HT1080 (cell line): ENCODE results near the gene SLC30A4. TPM values are rescaled to one million over a fixed set of nuclear protein-coding genes. Genes with fewer than 3 reads are reported as not detected.
A peak's percentile ranks its signal among the peaks of the same experiment; 100 is the strongest.

Source experiments
- DNase-seq: peaks from one replicate; pipeline ENCODE4 v3.0.0-alpha.2; 2015; ENCODE audit warnings: low read depth
- polyA plus RNA-seq, 2 experiments: library from polyadenylated mRNA; depleted of rRNA; stranded (reverse); fragments of >200 nt; gene quantifications; 2 replicates each; pipeline ENCODE4 v1.2.3, GENCODE V29; 2015
- total RNA-seq: library from RNA; depleted of rRNA; stranded (reverse); fragments of >200 nt; shearing (Covaris generic); gene quantifications from 2 replicates; pipeline ENCODE4 v1.2.3, GENCODE V29; 2014; rRNA removed

Gene SLC30A4, protein sequence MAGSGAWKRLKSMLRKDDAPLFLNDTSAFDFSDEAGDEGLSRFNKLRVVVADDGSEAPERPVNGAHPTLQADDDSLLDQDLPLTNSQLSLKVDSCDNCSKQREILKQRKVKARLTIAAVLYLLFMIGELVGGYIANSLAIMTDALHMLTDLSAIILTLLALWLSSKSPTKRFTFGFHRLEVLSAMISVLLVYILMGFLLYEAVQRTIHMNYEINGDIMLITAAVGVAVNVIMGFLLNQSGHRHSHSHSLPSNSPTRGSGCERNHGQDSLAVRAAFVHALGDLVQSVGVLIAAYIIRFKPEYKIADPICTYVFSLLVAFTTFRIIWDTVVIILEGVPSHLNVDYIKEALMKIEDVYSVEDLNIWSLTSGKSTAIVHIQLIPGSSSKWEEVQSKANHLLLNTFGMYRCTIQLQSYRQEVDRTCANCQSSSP
- total RNA-seq, result 0.80 and 1.4 TPM in 2 replicates
- 1.5 and 1.7 TPM in 2 replicates for polyA plus RNA-seq (2015; cell fraction: cytosol; rRNA removed)
- polyA plus RNA-seq (2015; cell fraction: nucleus; rRNA removed), result 1.1 and 1.4 TPM in 2 replicates

DNA sequence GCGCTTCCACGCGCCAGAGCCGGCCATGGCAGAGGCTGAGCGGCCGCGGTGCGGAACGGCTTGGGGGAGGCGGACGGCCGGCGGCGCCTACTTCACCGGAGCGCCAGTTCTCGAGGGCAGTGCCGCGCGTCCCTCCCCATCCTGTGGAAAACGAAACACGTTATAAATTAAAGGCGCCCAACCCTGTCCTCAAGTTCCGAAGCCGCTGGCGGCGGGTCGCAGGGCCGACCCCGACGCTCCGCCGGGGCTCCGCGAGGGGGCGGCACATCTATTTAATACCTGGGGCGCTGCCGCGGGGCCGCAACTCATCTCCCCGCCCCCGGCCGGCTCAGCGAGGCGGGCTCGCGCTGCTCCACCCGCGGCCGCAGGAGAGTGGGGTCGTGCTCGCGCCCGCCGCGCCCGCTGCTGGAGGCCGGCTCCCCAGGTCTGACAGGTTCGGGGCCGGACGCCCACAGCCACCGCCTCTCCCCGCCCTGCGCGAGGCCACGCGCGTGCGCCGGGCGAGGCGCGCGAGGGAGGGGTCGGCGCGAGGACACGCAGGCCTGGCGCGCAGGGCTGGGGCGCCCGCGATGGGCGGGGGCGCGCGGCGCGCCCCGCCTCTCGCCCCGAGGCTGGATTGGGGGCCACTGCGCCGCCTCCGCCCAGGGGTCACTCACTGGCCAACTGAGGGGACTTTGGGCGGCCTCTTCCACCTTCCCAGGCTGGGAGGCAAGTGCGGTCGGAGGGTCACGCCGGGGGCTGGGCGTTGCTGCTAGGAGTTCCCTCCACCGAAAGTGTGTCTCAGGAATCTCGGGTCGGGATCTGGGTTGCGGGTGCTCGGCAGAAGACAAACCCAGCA lies at the start of gene SLC30A4:
Gene SLC30A4 (minus strand): TSS at position 428 of the 838 bp plus-strand sequence. CDS start 401 bp downstream, at position 27.
- DNase-seq, result peak; percentile 53

- no peak for DNase-seq
These were observed 33.5 kb upstream of the SLC30A4 start for GRCh38 chr15:45555934-45556608.

DNA sequence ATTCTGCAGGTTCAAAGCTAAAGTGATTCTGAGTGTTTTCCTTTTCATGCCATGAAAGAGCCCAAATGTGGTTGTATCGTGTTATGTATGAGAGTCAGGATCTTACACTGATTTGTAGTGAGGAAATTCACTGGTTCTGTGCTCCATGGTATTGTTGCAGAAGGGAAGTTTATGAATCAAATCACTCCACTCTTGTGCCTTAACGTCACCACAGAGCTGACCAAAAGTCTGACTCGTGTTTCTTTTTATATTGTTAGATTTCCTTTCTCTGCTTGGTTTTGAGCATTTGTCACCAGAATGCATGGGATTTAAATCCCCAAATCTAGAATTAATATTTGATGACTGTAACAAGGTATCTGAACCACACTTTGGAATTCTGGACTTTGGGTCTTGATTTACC lies 29.1 kb upstream of the SLC30A4 start:
- no peak for DNase-seq

DNA sequence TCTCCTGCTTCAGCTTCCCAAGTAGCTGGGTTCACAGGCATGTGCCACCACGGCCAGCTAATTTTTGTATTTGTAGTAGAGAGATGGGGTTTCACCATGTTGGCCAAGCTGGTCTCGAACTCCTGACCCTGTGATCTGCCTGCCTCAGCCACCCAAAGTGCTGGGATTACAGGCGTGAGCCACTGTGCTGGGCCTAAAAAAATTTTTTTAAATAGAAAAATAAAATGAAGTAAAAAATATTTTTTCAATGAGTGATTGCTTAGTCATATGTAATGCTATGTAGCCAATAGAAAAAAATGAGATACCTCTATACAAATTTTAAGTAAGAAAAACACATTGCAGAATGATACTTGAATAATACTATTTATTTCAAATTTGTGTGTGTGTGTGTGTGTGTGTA lies 27.9 kb upstream of the SLC30A4 start:
- DNase-seq, result peak; percentile 55

- DNase-seq, result no peak
These were observed 27.1 kb upstream of the SLC30A4 start for GRCh38 chr15:45549541-45550220.

- no peak for DNase-seq
These were observed 26.4 kb upstream of the SLC30A4 start for GRCh38 chr15:45548753-45549520.

- no peak for DNase-seq
These were observed 24.2 kb upstream of the SLC30A4 start for GRCh38 chr15:45546789-45547188.

- DNase-seq, result no peak
These were observed 21.9 kb upstream of the SLC30A4 start for GRCh38 chr15:45544266-45545023.

DNA sequence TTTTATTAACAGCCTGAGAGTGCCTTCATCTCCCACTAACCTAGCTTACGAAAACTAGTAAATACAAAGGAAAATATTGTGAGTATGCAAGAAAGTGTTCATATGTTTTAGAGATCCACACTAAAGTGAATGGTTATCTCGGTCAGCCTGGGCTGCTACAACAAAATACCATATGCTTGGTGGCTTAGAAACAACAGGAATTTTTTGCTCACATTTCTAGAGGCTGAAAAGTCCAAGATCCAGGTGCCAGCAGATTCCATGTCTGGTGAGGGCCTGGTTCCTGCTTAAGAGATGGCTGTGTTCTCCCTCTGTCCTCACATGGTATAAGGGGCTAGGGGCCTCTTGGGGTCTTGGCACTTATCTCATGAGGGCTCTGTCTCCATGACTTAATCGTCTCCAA lies 20.5 kb upstream of the SLC30A4 start:
- no peak for DNase-seq

DNA sequence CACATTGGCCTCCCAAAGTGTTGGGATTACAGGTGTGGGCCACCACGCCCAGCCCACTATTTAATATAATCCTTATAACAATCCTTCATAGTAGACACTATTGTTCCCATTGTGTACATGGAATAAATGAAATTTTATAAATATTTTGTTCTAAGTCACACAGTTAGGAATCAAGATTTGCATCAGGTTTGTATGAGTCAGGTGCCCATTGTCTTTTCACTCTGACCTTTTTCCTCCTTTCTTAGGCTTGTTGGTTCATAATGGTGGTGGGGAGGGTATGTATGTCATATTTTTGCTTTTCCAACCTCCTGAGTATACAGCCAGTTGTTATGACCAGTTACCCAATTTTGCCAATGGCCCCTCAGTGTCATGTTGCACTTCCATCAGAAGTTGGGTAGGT lies 18.0 kb upstream of the SLC30A4 start:
- DNase-seq, result no peak

GRCh38 chr15:45539680-45540079 lies 17.1 kb upstream of the SLC30A4 start:
- no peak for DNase-seq

- no peak for DNase-seq
These were observed 14.4 kb upstream of the SLC30A4 start for GRCh38 chr15:45536934-45537333.

DNA sequence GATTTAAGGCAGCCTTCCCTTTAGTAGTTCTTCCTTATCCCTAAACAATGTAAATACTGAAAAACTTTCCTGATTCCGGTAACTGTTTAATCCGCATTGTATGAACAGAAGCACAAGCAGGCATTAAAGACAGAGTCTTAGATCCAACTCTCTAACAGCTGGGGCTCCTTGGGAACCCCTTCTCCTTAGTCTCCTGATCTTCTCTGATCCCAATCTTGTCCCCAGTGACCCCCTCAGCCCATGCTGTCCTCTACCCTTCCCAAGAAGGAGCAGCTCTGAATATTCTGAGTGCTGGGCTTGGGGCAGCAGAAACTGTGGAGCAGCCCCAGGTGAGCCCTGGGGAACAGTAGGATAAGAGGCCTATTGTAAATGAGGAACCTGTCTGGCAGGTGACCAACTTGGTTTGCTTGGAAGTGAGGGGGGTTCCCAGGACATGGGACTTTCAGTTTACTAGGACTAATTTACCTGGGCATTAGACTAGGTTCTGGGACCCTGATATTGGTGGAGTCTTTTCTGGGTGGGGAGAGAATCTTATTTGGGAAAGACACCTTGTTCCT lies 13.0 kb upstream of the SLC30A4 start:
- no peak for DNase-seq

- DNase-seq, result no peak
These were observed 12.3 kb upstream of the SLC30A4 start for GRCh38 chr15:45534821-45535220.

DNA sequence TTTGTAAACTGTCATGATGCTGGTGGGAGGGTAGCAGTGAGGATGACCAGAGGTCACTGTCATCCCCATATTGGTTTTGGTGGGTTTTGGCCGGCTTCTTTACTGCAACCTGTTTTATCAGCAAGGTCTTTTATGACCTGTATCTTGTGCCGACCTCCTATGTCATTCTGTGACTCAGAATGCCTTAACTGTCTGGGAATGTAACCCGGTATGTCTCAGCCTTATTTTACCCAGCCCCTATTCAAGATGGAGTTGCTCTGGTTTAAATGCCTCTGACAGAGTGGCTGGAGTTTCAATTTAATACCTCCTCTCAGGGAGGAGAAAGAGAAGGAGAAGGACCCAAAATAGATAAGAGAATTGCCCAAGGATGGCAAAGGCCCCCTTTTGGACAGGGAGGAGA lies 10.3 kb upstream of the SLC30A4 start:
- peak; percentile 42 for DNase-seq

- no peak for DNase-seq
These were observed 7.1 kb upstream of the SLC30A4 start for GRCh38 chr15:45529613-45530012.

GRCh38 chr15:45527086-45527485 lies 4.5 kb upstream of the SLC30A4 start:
- DNase-seq, result no peak

GRCh38 chr15:45523166-45523460 lies 558 bp upstream of the SLC30A4 start:
- no peak for DNase-seq

DNA sequence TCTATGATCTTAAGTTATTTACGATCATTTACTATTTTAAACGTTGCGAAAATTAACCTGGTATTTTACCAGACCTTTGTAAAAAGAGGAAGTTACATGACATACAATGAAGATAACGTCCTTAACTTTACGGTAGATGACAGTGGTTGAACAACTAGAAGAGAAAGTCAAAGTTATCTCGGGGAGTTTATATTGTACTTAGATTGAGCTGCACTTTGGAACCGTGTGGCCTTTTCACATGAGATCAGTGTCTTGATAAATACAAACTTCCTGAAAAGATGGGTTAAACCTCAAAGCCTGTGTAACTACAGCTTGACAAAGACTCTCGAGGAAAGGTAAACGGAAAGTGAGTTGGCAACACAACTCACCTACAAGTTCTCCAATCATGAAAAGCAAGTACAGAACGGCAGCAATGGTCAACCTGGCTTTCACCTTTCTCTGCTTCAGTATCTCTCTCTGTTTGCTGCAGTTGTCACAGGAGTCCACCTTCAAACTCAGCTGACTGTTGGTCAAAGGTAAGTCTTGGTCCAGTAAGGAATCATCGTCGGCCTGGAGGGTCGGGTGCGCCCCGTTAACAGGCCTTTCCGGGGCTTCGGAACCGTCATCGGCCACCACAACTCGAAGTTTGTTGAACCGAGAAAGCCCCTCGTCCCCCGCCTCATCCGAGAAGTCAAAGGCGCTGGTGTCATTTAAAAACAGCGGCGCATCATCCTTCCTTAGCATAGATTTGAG lies 793 bp downstream of the SLC30A4 start:
- DNase-seq, result peak; percentile 5
